Stimulated activated CD4-positive, alpha-beta T cell treated with anti-CD3 and anti-CD28 coated beads, Interleukin-2, amount 100 ng/mL, for 48 hours (primary cell): ENCODE results near the gene PKMYT1.

ENCODE experiments used
- DNase-seq, 2 donors: peaks; one replicate each; pipeline ENCODE4 v3.0.0-alpha.2; 2020

Gene PKMYT1

DNA sequence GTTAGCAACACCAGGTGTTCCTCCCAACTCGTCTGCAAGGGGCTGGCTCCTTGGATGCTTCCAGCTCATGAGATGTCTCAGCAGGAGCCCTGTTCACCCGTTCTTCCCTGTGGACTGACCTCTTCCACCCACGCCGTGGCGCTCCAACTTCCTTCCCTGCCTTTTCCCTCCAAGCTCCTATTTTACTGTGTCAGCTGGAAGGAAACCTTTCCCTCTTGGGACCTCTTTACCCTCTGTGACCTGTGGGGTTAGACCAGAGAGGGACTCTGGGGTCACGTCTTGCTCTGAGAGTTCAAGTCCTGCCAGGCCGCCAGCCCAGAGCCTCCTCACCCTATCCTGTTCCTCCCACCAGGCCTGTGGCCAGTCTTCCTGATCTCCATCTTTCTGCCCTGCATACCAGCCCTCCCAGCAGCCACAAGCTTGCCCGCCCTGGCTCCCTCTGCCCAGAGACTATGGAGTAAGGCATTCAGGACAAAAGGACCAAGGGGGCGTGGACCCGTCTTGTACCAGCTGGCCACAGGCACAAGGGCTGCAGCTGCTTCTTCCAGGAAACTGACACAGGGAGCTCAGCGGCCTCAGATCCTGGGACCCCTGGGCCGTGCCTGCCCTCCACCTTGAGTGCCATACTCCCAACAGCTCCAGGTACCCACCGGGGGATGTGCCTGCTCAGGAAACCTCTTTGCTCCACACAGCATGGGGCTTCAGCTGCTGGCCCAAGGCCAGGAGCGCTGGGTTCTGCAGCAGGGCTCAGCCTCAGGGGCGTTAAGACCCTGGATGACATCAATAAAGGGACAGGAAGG, 8.1 kb downstream of the PKMYT1 start:
- DNase-seq, result no peak

DNA sequence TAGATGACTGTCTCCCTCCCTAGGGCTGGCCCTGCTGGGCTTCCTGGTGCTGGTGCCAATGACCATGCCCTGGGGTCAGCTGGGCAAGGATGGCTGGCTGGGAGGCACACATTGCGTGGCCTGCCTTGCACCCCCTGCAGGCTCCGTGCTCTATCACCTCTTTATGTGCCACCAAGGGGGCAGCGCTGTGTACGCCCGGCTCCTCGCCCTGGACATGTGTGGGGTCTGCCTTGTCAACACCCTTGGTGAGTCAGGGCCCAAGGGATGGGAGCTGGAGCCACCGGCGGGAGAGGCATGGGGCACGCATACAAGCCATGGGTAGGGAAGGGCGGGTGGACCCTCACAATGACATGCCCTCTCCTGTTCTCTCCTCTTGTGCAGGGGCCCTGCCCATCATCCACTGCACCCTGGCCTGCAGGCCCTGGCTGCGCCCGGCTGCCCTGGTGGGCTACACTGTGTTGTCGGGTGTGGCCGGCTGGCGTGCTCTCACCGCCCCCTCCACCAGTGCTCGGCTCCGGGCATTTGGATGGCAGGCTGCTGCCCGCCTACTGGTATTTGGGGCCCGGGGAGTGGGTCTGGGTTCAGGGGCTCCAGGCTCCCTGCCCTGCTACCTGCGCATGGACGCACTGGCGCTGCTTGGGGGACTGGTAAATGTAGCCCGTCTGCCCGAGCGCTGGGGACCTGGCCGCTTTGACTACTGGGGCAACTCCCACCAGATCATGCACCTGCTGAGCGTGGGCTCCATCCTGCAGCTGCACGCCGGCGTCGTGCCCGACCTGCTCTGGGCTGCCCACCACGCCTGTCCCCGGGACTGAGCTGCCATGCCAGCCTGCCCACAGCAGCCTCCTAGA, 8.9 kb downstream of the PKMYT1 start:
- no peak for DNase-seq

DNA sequence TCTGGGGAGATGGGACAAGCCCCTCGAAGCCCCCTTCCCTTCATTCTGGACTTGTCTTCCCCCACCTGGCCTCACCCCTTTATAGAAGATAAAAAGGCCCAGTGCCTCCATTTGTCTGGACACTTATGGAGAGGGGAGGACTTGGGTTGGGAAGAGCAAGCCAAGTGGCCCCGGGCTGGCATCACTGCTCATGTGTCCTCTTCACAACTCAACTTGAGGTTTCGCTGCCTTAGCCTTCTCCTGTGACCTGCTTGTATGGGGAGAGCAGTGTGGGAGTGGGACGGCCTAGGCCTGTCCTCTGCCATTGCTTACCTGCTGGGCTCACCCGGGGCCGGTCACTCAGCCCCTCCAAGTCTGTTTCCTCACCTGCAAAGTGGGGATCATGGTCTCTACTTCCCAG, 9.7 kb downstream of the PKMYT1 start:
- no peak for DNase-seq

DNA sequence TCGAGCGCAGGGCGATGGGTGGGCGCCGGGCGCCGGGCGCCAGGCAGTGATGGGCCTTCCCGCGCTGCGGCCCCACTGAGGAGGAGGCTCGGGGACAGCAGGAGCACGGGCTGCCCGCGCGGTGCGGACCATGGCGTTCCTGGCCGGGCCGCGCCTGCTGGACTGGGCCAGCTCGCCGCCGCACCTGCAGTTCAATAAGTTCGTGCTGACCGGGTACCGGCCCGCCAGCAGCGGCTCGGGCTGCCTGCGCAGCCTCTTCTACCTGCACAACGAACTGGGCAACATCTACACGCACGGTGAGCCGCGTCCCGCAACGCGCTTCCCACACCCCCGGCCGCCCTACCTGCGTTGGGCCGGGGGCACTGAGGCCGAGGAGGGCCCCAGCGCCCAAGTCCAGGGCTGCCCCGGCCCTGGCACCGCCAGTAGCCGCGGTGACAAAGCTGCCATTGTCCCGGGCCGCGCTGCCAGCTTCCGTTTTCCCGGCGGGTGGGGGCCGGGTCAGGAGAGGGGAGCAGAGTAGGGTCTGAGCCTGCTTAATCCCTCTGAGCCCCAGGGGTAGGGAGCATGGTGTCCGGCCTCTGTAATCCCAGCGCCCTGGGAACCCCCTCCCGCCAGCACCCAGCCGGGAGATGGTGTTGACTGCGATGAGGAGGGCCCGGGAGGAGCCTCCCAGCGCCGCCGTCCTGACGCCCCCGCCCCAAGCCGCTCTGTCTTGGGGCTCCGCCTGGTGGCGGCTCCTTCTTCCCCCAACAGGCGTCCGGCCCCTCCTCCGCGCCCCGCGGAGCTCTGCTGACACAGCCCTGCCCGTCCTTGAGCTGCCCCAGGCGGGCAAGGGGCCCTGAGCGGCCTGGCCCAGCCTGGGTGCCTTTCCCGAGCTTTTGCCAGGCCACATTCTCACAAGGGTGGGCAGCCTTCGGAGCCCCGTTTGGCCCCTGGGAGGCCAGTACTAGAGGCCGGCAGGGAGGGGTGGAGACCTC, 10.4 kb downstream of the PKMYT1 start:
- DNase-seq, result peak; percentile 79 to 81

DNA sequence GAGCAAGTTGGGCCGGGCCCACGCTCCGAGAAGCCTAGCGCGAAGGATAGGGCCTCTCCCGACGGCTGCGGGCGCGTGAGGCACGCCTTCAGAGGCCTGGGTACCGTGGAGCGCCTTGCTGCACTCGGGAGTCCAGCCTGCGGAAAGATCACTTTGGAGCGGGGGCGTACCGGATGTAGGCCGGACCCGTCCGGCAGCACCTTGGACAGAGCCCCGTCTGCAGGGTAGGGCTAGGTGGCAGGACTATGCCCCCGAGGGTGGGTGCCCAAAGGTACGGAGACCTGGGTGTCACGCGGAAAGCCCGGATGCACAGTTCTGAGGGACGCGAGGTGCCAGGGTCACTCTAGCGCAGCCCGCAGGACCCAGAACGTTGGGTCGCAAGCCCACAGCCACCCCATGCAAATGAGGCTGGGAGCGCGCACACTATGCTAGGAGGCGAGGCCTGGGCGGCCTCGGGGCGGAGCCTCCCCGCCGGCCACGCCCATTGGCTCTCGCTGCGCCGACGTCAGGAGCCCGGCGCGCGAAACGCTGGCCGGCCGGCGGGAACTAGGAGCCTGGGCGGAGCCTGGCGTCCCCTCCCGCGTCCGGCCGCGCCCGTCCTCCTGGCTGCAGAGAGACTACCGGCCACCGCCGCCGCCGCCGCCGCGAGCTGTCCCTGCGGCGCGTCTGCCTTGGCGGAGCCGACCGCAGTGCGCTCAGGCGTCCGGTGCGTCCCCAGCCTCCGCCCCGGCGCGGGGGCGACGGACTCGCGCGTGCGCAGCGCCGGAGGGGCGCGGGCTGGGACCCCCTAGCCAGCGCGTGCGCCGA, 11.3 kb downstream of the PKMYT1 start, which contains the start of gene PAQR4:
Gene PAQR4 (plus strand): TSS at position 611 of the 807 bp plus-strand sequence. CDS start 327 bp downstream, outside the sequence.
- peak; percentile 73 to 87 for DNase-seq

DNA sequence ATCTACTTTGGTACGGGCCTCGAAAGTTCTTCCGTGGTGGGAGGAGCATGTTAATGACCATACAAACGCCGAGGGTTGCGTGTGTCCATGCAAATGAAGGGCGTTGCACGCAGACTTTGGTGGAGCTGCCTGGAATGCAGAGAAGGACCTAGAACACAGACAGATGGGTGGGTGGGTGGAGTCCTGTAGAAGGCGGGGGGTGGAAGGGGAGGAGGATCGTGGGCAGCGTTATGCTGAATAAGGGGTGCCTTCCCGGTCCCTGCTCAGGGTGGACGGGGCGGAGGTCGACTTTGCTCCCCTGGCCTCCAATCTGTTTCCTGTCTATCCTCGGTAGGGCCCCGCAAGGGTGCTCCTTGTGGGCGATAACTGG, 11.9 kb downstream of the PKMYT1 start:
- no peak for DNase-seq

DNA sequence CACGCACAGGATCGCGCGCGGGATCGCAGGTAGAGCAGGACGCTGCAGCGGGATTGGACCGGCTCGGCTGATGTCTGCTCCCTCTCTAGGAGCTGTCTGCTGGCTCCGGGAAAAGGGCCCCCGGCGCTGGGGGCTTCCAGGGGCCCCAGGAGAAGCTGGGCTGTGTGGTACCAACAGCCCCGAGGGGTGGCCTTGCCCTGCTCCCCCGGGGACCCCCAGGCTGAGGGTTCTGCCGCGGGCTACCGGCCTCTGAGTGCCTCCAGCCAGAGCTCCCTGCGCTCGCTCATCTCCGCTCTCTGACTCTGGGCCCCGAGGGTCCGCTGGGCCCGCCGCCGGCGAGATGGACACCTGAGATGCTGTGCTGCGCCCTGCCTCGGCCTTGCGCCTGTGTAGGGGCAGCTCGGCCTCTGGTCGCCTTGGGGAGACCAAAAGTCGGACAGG, 12.5 kb downstream of the PKMYT1 start:
- DNase-seq, result no peak

DNA sequence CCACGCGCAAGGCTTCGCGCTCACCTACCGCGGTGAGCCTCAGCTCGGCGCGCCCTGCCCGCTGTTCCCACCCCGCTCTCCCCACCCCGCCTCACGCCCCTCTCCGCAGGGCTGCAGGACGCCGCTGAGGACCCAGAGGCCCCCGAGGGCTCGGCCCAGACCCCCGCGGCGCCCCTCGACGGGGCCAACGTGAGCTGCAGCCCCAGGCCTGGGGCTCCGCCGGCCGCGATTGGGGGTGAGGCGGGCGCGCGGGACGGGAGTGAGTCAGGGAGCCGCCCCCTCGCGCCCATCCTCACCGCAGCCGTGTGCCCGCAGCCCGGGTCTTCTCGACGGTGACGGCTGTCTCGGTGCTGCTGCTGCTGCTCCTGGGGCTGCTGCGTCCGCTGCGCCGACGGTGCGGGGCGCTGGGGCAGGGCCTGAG, 13.0 kb downstream of the PKMYT1 start:
- no peak for DNase-seq

DNA sequence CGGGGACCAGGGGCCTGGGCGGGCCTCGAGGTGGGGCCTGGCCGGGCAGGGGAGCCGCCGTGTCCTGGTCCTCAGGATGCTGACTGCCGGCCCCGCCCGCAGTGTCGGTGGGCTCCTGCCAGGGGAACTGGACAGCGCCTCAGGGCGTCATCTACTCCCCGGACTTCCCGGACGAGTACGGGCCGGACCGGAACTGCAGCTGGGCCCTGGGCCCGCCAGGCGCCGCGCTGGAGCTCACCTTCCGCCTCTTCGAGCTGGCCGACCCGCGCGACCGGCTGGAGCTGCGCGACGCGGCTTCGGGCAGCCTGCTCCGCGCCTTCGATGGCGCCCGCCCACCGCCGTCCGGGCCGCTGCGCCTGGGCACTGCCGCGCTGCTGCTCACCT, 13.4 kb downstream of the PKMYT1 start:
- no peak for DNase-seq

DNA sequence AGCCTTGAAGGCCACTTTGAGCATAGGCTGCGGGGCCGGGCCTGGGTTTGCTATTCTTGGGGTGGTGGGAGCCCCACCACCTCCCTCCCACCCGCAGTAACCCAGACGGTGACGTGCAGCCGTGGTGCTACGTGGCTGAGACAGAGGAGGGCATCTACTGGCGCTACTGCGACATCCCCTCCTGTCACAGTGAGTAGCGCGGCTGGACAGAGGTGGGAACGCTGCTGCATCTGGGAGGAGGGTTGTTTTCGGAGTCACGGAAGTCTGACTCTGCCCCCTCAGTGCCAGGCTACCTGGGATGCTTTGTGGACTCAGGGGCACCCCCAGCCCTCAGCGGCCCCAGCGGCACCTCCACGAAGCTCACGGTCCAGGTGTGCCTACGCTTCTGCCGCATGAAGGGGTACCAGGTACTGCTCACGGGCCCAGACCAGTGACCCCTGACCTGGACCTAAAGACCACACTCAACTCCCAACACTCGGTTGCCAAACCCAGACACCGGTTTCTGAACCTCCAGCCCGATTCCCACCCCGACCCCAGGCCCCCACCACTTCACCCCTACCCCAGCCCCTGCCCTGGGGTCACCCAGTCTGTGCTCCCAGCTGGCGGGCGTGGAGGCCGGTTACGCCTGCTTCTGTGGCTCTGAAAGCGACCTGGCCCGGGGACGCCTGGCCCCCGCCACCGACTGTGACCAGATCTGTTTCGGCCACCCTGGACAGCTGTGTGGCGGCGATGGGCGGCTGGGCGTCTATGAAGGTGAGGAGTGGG, 14.0 kb downstream of the PKMYT1 start:
- no peak for DNase-seq

DNA sequence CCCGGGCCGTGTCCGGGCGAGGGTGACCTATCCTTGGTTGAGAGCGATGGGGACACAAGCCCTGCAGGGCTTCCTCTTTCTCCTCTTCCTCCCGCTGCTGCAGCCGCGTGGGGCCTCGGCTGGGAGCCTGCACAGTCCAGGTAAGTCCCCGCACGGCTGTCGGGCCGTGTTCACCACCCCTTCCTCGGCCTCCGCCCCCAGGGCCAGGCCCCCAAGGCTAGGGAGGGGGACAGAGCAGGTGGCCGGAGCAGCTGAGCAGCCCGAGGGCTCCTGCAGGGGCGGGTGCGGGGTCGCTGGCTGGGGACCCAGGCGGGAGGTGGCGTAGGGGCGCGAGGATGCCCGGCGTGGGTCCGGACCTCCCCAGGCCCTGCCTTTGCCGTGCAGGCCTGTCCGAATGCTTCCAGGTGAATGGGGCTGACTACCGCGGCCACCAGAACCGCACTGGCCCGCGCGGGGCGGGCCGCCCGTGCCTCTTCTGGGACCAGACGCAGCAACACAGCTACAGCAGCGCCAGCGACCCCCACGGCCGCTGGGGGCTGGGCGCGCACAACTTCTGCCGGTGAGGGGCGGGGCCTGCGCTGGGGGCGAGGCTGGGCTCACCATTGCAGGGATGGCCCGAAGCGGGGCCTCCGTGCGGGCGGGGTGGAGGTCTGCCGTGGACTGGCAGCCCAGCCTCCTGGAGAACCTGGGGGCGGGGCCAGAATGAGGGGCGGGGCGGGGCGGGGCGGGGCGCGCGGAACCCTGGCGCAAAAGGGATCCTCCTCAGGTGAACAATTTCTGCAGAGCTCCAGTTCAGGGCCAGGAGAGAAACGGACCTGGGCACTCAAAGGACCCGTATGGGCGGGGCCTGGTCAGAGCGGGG, 15.5 kb downstream of the PKMYT1 start:
- DNase-seq, result peak in 1 of 2 donors; percentile 52

DNA sequence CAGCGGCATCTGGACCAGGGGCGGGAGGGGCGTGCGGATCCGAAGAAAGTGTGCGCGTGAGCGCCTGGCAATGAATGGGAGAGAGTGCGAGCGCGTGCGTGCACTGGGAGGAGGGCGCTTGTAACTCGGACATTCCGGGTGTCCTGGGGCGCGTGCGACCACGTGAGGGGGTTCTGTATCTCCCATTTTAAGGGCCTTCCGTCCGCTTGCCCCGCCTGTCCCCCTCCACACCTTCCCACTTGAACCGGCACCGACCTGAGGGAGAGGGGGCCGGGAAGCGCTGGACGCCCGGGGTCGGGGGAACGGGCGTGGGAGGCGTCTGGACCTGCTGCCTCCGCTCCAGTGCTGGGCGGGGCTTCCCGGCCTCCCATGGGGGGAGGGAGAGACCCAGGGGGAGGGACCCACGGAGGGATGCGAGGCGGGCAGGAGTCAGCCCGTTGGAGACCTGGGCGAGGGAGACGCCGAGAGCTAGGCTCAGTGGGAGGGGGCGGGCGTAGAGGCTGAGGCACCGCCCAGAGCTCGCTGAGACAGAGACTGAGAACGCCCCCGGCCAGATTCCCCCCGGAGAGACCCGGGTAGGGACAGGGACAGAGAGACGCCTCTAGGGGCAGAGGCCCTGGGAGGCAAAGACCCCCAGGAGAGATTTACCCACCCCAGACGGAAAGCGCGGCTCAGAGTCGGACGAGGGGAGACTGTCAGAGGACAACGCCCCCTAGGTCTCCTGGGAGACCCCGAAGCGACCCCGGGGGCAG, 16.3 kb downstream of the PKMYT1 start, which contains the start of gene KREMEN2:
Gene KREMEN2 (plus strand): TSS at position 553 of the 752 bp plus-strand sequence. CDS start 246 bp downstream, outside the sequence.
- no peak for DNase-seq

DNA sequence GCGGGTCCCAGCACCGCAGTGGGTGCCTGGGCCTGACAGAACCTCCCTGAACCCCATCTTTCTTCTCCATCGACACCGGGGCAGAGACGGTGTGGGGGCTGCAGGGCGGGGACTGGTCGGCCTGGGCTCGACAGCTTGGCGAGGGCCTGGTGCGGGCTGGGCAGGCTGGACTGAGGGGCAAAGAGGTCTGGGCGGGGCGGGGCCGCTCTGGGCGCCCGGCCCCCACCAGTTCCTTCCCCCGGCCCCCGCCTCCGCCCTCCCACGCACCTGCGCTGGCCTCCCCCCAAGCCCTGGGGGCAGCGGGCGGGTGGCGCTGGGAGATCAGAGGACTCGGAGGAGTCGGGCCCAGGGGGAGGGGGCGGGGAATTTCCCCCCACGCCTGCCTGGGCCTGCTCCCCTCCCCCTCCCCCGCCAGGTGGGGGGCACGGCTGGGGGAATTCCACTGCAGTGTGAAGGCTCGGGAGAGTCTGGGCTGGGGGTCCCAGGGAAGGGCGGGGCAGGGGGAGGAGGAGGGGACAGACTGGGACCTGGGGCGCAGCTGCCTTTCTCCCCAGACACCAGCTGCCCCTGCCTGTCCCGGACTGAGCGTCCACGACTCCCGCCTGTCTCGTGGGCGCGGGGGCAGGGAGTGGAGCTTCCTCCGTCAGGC, 17.0 kb downstream of the PKMYT1 start:
- no peak for DNase-seq

DNA sequence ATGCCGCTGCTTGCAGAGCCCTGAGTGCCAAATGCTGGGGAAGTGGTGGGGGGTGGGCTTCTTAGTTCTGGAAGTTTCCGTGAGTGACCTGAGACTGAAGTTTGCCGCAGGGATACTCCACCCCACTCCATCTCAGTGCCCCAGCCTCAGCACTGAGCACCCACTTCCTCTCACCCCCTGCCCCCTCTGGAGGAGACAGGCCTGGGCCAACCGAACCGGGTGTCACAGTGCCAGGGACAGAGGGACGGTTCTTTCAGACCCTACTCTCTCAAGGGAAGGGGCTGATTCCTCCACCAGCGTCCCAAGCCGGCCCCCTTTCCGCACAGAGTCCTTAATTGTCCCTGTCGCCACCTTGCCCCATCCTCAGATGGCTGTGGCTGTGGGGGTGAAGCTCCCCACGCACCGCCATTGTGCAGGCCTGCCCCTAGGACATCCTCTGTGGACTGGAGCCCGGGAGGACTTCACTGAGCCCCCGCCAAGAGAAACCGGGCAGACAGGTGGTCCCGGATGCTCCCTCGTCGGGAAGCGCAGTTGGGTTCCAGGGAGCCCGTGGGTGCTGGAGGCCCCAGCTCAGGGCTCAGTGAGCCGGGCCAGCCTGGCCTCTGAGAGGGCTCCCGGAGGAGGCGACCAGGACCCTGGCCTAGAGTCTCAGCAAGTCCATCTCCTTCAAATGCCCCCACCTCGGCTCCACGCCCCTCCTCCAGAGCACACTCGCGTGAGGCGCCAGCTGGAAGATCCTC, 17.7 kb downstream of the PKMYT1 start:
- no peak for DNase-seq

DNA sequence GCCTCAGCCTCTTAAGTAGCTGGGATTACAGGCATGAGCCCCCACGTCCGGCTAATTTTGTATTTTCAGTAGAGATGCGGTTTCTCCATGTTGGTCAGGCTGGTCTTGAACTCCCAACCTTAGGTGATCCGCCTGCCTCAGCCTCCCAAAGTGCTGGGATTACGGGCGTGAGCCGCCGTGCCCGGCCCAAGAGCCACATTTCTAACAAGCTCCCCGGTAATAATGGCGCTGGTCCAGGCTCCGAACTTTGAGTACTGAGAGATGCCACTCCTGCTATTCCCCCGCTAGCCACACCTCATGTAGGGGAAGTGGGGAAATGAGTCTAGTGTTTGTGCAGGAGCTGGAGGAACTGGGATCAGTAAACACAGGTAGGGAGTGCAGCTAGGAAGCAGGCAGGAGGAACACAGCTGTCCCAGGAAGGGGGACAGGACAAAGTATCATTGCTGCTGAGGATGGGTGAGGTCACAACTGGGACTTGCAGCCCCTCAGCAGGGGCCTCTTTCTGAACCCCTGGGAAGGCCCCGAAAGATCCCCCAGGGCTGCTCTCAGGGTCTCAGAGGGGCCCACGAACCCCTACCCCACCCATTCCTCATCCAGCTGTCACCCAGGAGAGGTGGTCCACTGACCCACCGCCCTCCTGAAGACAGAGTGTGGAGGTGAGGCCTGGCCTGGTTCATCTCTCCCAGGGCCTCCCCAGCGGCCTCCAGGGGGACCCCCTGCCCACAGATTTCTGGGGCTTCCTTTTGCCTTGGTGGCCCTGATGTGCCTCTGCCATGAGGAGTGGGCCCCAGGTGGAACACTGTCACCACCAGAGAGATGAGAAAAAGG, 19.8 kb downstream of the PKMYT1 start:
- no peak for DNase-seq

DNA sequence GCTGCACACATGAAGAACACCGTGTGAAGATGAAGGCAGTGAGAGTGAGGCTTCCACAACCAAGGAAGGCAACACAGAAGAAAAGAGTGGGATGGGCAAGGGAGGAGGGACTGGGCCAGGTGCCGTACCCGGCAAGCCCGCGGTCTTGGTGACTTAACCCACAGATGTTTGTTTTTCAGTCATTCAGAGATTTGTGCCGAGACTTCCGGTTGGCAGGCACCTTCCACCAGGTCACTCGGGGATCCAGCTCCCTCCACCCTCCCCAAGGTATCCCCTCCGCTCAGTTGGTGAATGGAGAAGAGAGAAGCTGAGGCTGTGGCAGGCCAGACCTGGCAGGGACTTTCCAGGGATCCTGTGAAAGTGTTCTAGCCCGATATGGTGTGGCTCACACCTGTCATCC, 21.0 kb downstream of the PKMYT1 start:
- no peak for DNase-seq

DNA sequence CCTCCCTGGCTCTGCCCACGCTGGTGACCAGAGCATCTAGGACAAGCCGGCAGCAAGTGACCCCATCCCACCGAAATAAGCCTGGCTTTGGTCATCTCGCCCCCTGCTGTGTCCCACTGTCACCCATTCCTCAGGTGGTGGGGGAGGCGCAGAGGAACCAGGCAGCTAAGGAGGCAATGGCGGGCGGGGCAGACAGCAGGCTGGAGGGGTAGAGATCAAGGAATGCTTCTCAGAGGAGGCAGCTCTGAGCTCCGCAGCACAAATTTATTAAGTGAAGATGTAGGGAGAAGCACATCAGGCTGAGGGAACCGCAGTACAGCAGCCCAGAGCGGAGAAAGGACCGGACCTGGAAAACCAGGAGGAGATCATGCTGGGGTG, 23.7 kb downstream of the PKMYT1 start:
- DNase-seq, result no peak
